GM18526 (cell line): ENCODE measurements around the gene CYB561.

Source experiments
- POLR2A ChIP-seq: IDR thresholded peaks from 3 replicates; pipeline ENCODE4 v1.6.1; 2011; ENCODE audit not compliant: insufficient read length; ENCODE audit errors: extremely low read depth

The CYB561 gene, protein sequence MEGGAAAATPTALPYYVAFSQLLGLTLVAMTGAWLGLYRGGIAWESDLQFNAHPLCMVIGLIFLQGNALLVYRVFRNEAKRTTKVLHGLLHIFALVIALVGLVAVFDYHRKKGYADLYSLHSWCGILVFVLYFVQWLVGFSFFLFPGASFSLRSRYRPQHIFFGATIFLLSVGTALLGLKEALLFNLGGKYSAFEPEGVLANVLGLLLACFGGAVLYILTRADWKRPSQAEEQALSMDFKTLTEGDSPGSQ

DNA sequence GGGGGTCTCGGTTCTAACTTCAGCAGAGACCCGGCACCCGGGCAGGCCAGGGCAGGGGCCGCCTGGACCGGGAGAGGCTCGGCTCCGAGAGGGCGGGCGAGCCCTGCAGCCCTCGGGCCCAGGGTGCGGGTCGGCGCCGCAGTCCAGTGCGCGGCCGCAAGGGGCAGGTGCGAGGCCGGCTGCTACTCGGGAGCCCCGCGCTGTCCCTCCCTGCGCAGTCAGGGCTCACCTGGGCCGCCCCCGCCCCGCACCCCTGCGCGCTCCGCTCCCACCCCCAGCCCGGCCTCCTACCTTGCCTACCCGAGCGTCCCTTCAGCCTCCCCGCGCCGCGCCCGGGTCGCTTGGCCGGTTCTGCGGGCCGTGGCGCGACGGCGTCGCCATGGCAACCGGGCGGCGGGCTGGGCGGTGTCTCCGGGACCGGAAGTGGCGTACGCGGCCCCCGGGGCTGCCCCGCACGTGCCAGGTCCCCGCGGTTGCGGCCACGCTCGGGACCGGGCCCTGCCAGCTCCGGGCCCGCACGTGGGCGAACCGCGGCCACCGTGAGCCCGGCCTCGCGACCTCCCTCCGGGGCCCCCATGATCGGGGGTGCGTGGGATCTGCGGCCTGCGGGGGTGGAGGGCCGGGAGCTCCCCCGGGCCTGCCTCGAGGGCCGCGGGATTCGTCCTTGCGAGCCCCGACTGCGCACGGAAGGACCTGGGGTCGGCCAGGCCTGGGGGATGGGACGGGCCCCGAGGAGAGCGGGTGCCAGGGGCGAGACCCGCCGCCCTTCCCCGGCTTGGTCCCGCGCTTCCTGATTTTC is at the start of gene CYB561:
TSS of gene CYB561 (minus strand) at position 353 of the 799 bp plus-strand sequence. CDS start 8,759 bp downstream, outside the sequence.
- no peak for TF ChIP-seq POLR2A

DNA sequence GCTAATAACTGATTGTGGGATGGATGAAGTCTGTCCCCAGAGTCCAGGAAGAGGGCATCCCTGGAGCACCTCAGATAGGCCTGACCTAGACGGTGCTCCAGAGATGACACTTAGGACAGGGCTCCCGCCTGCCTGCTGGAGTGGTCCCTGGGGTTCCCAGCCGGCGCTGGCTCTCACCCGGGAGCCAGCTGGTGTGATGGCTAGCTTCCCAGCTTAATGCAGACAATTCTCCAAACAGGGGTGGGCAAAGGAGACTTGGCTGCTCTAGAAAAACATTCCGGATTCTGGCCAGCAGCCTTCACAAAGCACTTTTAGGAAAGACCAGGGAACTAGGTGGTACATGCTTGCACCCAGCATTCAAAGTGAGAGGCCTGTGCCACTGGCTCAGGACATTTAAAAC is 49.4 kb upstream of the CYB561 start:
- TF ChIP-seq POLR2A = no peak

DNA sequence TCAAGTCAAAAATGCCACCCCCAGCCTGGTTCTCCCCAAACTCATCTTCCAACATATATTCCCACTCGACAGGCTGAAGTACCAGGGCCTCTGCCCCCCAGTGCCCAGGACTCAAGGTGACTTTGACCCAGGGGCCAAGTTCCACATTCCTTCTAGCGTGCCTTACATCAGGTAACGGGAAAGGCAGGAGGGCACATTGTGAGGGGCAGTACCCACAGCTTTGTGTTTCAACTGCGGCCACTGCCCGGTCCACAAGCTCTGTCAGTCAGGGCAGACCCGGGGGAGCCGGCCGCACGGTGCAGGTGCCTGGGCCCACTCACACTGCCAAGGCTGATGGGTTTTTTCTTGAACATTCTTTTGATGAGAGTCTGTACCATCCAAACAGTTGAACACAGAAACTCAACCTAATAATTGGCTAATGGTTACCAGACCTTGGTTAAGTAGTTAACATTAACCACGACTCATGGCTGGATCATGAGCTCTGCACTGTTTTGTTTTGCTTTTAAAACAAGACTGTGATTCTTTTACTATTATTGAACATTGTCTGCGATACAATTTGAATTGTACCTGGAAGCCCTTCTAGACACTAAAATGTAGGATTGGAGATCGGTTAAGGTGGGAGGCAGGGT is 48.3 kb upstream of the CYB561 start:
- no peak for TF ChIP-seq POLR2A

DNA sequence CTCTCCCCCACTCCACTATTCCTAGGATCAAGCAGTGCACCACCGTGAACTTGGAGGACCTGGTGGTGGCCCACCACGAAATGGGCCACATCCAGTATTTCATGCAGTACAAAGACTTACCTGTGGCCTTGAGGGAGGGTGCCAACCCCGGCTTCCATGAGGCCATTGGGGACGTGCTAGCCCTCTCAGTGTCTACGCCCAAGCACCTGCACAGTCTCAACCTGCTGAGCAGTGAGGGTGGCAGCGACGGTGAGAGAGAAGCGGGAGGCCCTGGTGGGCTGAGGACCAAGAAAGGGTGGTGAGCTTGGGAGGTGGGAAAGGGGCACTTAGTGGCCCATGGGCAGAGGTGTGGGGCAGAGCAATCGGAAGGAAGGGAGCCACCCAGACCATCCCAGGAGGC is 47.3 kb upstream of the CYB561 start:
- TF ChIP-seq POLR2A = no peak

DNA sequence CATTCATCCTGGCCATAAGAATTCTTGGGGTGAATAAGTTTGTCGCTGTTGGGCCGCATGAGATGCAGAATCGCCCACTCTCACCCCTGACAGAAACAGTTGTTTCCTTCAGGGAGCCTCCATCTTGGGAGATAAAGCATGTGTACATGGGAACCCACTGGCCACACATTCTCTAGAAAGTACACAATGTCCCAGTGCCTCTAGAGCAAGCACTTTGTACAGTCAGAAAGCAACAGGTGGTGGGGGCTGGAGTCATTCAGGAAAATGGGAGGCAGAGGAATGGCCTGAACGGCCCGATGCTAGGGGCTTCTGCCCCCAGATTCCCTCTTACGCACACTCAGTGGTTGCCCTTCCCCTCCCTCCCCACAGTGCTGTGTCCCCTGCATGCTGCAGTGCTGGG is 46.8 kb upstream of the CYB561 start:
- no peak for TF ChIP-seq POLR2A

DNA sequence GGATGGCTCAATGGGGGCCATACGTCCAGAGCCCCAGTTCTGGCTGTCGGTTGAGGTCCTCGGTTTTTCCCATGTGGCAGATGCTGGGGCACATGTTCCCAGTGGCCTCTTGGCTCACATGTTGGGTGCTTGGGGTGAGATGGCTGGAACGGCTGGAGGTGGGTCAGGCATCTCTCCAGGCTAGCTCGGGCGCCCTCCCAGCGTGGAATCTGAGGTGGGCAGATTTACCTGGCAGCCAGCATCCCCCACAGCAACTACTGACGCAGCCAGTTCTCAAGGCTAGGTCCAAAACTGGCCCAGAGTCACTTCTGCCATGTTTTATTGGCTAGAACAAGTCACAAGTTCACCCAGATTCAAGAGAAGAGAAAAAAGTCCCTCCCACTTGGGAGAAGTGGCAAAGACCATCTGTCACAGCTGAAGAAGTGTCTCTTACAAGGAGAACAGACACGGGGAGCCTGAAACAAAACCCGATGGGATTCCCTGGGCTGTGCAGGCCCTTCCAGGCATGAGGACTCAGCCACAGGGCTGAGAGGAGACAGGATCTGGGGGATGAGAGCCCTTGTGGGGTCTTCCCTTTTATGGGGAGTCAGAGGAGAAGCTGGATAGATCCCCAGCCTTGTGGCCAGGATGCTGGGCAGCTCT is 46.0 kb upstream of the CYB561 start:
- TF ChIP-seq POLR2A = no peak

DNA sequence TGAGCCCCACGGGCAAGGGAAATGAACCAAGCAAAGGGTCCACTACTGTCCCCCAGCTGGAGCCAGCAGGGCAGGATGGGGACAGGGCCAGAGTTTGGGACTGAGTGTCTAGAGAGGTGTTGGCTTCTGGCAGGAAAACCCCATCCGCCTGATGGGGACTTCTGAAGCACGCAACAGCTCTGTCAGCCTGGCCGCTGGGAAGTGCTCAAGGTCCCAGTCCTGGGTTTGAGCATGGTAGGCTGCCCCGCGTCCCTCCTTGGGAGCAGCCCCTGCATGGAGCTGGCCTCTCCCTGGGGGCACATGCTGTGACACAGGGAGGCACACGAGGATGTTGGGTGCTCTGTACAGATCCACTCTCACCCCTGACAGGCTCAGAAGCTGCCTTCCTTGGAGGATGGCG is 45.3 kb upstream of the CYB561 start:
- TF ChIP-seq POLR2A = no peak

DNA sequence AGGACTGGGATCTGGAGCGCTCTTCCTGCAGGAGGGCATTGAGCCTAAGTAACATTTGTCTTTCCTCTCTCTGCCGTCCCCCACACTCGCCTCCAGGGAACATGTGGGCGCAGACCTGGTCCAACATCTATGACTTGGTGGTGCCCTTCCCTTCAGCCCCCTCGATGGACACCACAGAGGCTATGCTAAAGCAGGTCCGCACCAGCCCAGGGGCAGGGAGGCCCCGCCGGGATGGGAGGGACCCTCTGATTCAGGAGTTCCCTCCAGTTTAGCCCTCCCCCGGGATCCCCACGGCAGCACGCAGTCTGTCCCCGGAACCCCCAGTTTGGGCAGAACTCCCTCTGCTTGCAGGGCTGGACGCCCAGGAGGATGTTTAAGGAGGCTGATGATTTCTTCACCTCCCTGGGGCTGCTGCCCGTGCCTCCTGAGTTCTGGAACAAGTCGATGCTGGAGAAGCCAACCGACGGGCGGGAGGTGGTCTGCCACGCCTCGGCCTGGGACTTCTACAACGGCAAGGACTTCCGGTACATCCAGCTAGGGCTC is 44.8 kb upstream of the CYB561 start:
- TF ChIP-seq POLR2A = no peak

DNA sequence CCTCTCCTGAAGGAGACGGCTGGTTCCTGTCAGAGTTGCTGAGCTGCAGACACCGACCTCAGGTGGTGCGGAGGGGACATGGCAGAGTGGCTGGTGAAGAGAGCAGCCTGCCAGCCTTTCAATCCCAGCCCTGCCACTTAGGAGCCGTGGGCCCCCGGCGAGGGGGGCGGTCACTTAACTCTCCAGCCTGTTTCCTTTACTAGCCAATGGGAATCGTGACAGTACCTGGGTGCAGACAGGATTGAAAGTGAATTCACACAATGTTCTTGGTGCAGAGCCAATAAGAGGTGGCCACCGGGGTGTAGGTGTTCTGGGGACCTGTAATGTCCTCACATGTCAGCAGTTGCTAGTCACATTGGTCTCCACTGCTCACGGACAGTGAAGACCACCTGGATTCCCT is 44.2 kb upstream of the CYB561 start:
- no peak for TF ChIP-seq POLR2A

DNA sequence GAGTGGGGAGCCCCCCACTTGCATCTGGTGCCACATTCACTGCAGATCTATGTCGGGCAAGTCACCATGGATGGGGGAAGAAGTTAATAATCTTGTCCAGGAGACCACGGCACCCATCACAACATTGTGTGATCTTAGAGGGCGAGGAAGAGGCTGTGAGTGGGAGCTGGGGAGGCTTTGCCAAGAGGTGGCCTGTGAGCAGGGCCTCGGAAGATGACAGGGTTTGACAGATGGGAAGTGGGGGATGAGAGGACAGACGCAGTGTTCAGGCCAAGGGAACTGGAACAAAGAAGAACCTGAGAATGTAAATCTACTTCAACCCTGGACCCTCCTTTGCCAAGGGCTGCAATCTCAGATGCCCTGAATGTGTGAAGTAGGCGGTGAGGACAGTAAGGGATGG is 43.2 kb upstream of the CYB561 start:
- TF ChIP-seq POLR2A = no peak

DNA sequence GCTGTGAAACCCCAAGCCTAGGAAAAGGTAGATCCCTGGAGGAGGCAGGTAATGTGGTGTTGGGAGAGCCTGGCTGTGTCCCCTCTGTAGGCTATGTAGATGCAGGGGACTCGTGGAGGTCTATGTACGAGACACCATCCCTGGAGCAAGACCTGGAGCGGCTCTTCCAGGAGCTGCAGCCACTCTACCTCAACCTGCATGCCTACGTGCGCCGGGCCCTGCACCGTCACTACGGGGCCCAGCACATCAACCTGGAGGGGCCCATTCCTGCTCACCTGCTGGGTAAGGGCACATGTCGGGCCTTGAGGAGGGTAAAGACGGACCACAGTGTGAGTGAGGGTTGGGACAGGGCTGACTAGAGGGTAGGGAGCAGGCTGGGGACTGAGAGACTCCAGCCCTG is 42.7 kb upstream of the CYB561 start:
- TF ChIP-seq POLR2A = no peak

DNA sequence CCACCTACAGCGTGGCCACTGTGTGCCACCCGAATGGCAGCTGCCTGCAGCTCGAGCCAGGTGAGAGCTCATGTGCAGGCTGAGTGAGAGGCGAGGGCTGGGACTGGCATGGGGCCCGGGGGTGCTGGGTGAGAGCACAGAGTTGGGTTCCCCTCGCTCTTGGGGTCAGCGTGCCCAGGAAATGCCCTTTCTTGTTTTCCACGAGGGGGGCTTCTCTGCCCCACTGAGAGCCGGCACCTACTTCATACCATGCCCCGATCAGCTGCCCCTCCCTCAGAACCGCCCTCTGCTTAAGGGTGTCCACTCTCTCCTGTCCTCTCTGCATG is 40.9 kb upstream of the CYB561 start:
- TF ChIP-seq POLR2A = no peak

DNA sequence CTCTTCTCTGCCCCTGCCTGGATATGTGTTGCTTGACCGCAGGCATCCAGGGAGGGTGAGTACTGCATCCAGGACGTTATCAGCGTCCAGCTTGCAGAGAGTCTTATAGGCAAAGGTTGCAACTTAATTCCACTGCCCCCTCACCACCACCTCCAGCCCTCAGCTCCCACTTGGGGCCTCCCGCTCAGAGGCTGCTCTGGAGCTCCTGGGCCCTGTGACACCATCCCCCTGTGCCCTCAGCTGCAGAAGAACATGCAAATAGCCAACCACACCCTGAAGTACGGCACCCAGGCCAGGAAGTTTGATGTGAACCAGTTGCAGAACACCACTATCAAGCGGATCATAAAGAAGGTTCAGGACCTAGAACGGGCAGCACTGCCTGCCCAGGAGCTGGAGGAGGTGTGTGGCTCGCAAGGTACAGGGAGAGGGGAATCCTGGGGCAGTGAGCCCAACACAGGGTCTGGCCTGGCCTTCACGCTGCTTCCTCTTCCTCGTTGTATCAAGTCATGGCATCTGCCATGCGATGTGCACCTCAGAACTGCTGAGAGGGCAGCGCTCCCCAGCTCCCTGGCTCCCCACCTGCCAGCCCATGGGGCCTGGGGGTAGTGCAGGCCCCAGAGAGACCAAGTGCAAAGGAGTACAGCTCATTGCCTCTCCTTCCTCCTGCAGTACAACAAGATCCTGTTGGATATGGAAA is 40.4 kb upstream of the CYB561 start:
- TF ChIP-seq POLR2A = no peak

DNA sequence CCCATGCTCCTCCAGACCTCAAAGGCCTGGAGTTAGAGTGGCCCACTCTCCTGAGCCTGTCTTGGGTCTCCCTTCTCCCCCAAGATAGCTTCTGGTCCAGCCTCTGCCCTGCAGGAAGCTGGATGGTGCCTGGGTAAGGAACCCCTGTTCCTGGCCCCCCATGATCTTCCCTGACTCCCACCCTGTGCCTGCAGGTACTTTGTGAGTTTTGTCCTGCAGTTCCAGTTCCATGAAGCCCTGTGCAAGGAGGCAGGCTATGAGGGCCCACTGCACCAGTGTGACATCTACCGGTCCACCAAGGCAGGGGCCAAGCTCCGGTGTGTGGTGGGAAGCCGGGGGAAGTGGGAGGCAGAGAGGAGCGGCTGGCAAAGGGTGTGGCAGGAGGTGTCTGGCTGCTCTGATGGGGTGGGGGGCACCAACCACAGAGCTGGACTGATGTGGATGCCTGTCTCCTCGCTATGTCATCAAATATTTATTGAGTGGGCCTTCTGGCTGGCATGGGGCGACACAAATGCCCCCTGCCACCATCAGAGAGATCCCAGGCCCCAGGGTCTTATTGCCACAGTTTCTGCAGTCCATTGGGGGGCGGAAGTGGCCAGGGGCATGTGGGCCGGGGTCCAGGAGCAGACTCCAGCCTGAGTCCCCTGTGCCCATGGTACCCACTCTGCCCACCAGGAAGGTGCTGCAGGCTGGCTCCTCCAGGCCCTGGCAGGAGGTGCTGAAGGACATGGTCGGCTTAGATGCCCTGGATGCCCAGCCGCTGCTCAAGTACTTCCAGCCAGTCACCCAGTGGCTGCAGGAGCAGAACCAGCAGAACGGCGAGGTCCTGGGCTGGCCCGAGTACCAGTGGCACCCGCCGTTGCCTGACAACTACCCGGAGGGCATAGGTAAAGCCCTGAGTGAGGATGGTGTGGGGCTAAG is 37.8 kb upstream of the CYB561 start:
- TF ChIP-seq POLR2A = no peak

DNA sequence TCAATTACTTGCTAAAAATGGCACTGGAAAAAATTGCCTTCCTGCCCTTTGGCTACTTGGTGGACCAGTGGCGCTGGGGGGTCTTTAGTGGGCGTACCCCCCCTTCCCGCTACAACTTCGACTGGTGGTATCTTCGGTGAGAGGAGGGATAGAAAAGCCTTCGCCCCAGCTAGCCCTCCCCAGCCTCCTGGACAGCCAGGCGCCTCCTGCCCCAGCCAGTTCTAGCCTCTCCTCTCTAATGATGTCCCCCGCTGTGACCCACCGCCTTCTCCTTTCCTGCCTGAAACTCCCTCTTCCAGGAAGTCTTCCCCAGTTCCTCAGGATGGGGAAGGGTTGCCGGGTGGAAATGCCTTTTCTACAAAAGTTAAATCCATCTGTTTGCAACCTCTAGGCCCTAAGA is 36.9 kb upstream of the CYB561 start:
- no peak for TF ChIP-seq POLR2A

DNA sequence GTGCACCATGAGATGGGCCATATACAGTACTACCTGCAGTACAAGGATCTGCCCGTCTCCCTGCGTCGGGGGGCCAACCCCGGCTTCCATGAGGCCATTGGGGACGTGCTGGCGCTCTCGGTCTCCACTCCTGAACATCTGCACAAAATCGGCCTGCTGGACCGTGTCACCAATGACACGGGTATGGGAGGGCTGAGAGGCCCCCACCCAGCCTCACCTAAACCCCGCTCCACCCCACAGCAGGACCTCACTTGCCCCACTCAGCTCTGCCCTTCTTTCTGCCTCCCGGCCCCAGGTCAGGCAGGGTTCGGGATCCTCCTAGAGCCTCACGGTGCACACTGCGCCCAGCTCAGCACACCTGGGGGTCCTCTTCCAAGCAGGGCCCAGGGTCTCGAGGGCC is 36.4 kb upstream of the CYB561 start:
- no peak for TF ChIP-seq POLR2A
